Measurements from ENCODE around the gene STAC. TPM values are rescaled to one million over a fixed set of nuclear protein-coding genes. Genes with fewer than 3 reads are reported as not detected.

Gene STAC
- total RNA-seq, 1 donor = 3.3 TPM

GRCh38 chr3:36399933-36400332, 19.6 kb downstream of the STAC start:
- Histone ChIP-seq H3K4me3 (ENCODE audit: insufficient read depth, low read length) (no peak overlapping the region), H3K27me3 (ENCODE audit: insufficient read depth, low read length) (no peaks in the 10 kb centered on the region), H4K20me1 (ENCODE audit: insufficient read depth, low read length) (no peaks in the 10 kb centered on the region), H3K36me3 (ENCODE audit: insufficient read depth, low read length) (no peaks in the 10 kb centered on the region), H3K9me3 (ENCODE audit: low read depth, low read length) (no peaks in the 10 kb centered on the region), H3K4me1 (ENCODE audit: insufficient read depth, low read length) (no peaks in the 10 kb centered on the region), H2AFZ (ENCODE audit: low read length) (no peak overlapping the region), H3K79me2 (ENCODE audit: insufficient read depth, low read length) (no peaks in the 10 kb centered on the region), H3K4me2 (ENCODE audit: insufficient read depth, low read length) (no peak overlapping the region), H3K27ac (ENCODE audit: low read depth, low read length) (no peak overlapping the region)
- DNase-seq (ENCODE audit: insufficient read length, low spot score, missing footprints) = no peak
- TF ChIP-seq CTCF (IDR thresholded peaks at IDR 0.05; ENCODE audit: extremely low read depth, low read depth, low read length) = no peak

GRCh38 chr3:36401056-36401455, 20.8 kb downstream of the STAC start:
- H3K4me2 ChIP-seq (ENCODE audit: insufficient read depth, low read length) = no peak overlapping the region
- H3K4me1 ChIP-seq (ENCODE audit: insufficient read depth, low read length) = no peaks in the 10 kb centered on the region
- H3K36me3 ChIP-seq (ENCODE audit: insufficient read depth, low read length) = no peaks in the 10 kb centered on the region
- no peak for TF ChIP-seq CTCF (IDR thresholded peaks at IDR 0.05; ENCODE audit: extremely low read depth, low read depth, low read length)
- H3K27ac ChIP-seq (ENCODE audit: low read depth, low read length) = no peak overlapping the region
- H3K27me3 ChIP-seq (ENCODE audit: insufficient read depth, low read length) = no peaks in the 10 kb centered on the region
- no peak overlapping the region for H3K4me3 ChIP-seq (ENCODE audit: insufficient read depth, low read length)
- H2AFZ ChIP-seq (ENCODE audit: low read length) = no peak overlapping the region
- H3K9me3 ChIP-seq (ENCODE audit: low read depth, low read length) = no peaks in the 10 kb centered on the region
- no peaks in the 10 kb centered on the region for H3K79me2 ChIP-seq (ENCODE audit: insufficient read depth, low read length)
- no peaks in the 10 kb centered on the region for H4K20me1 ChIP-seq (ENCODE audit: insufficient read depth, low read length)
- no peak for DNase-seq (ENCODE audit: insufficient read length, low spot score, missing footprints)

- Histone ChIP-seq H3K27me3 (ENCODE audit: insufficient read depth, low read length) (no peaks in the 10 kb centered on the region), H3K4me1 (ENCODE audit: insufficient read depth, low read length) (no peaks in the 10 kb centered on the region), H3K4me2 (ENCODE audit: insufficient read depth, low read length) (no peak overlapping the region), H4K20me1 (ENCODE audit: insufficient read depth, low read length) (no peaks in the 10 kb centered on the region), H3K79me2 (ENCODE audit: insufficient read depth, low read length) (no peaks in the 10 kb centered on the region), H3K36me3 (ENCODE audit: insufficient read depth, low read length) (no peaks in the 10 kb centered on the region), H3K27ac (ENCODE audit: low read depth, low read length) (no peak overlapping the region), H3K9me3 (ENCODE audit: low read depth, low read length) (no peaks in the 10 kb centered on the region), H2AFZ (ENCODE audit: low read length) (no peak overlapping the region), H3K4me3 (ENCODE audit: insufficient read depth, low read length) (no peak overlapping the region)
- DNase-seq (ENCODE audit: insufficient read length, low spot score, missing footprints) = no peak
- TF ChIP-seq CTCF (IDR thresholded peaks at IDR 0.05; ENCODE audit: extremely low read depth, low read depth, low read length) = no peak
These were observed 23.4 kb downstream of the STAC start for GRCh38 chr3:36403661-36404060.

GRCh38 chr3:36405190-36405589, 24.9 kb downstream of the STAC start:
- no peak overlapping the region for H3K4me2 ChIP-seq (ENCODE audit: insufficient read depth, low read length)
- H3K36me3 ChIP-seq (ENCODE audit: insufficient read depth, low read length) = no peaks in the 10 kb centered on the region
- H3K27me3 ChIP-seq (ENCODE audit: insufficient read depth, low read length) = no peaks in the 10 kb centered on the region
- no peak for TF ChIP-seq CTCF (IDR thresholded peaks at IDR 0.05; ENCODE audit: extremely low read depth, low read depth, low read length)
- DNase-seq (ENCODE audit: insufficient read length, low spot score, missing footprints) = no peak
- no peaks in the 10 kb centered on the region for H3K79me2 ChIP-seq (ENCODE audit: insufficient read depth, low read length)
- no peaks in the 10 kb centered on the region for H3K4me1 ChIP-seq (ENCODE audit: insufficient read depth, low read length)
- no peaks in the 10 kb centered on the region for H4K20me1 ChIP-seq (ENCODE audit: insufficient read depth, low read length)
- H3K4me3 ChIP-seq (ENCODE audit: insufficient read depth, low read length) = no peak overlapping the region
- no peak overlapping the region for H3K27ac ChIP-seq (ENCODE audit: low read depth, low read length)
- H2AFZ ChIP-seq (ENCODE audit: low read length) = no peak overlapping the region
- no peaks in the 10 kb centered on the region for H3K9me3 ChIP-seq (ENCODE audit: low read depth, low read length)
